Measurements from ENCODE around the gene AP2B1.
"Not testable (repeated sequence)": the region's sequence is repeated elsewhere in the genome, so short reads cannot be mapped to it uniquely, and the experiment has no call there.

AP2B1 gene

DNA sequence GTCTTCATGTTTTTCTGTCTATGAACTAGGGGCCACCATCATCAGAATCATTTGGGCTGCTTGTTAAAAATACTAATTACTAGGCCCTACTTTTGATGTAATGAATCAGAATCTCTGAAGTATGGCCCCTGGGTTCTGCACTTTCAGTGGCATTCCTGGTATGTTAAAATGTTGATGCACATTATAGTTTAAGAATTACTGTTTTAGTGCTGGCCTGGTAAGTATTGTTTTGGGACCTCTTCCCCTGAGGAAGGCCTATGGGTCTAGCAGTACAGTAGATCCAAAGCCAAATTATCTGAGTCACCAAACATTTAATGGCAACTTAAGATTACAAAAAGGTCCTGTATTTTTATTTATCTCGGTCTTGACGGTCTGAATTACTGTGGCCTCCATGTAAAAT is 58.8 kb downstream of the AP2B1 start:
- no peak for DNase-seq

DNA sequence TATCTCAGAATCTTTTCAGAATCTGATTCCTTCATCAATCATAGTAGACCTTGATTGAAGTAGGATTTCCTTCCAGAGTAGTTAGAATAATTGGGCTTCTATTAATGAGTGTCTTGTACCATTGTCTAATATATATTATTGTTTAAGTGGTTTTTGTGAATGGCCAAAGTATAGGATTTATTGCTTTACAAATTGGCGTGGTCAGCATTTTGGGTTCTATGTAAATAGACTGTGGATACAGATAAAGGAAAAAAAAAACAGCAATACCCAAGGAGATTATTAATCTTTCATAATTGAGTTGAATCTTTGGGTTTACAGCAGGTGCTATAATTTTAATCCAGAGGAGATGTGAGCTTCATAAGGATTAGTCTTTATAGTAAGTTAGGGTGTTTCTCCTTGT is 64.3 kb downstream of the AP2B1 start:
- DNase-seq = no peak

DNA sequence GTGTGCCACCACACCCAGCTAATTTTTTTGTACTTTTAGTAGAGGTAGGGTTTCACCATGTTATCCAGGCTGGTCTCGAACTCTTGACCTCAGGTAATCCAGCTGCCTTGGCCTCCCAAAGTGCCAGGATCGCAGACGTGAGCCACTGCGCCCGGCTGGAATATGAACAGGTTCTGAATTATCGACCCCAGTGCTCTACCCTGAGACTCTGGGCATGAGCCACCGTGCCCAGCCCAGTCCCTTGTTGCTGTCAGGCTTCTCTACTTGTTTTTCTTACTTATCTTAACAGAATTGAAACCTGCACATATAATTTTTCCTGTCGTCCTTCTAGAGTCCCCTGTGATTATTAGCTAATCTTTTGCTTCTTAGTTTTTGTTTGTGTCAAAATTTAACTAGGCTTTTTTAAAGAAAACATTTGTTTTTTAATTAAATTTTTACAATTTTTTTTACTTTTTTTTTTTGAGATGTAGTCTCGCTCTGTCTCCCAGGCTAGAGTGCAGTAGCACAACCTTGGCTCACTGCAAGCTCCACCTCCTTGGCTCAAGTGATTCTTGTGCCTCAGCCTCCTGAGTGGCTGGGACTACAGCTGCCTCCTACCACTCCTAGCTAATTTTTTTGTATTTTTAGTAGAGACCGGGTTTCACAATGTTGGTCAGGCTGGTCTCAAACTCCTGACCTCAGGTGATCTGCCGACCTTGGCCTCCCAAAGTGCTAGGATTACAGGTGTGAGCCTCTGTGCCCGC is 66.7 kb downstream of the AP2B1 start:
- DNase-seq = no peak

DNA sequence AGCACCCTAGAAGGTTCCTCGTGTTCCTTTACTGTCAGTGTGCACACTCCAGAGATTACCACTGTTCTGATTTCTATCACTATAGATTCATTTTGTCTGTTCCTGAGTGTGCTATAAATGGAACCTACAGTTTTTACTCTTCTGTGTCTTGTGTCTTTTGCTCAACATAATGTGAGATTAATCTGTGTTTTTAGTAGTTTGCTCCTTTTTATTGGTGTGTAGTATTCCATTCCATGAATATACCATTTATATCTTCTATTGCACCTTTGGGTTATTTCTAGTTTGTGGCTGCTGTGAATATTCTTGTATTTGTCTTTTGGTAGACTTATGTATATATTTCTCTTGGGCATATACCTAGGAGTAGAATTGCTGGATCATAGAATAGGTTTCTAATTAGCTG is 68.2 kb downstream of the AP2B1 start:
- DNase-seq = no peak

DNA sequence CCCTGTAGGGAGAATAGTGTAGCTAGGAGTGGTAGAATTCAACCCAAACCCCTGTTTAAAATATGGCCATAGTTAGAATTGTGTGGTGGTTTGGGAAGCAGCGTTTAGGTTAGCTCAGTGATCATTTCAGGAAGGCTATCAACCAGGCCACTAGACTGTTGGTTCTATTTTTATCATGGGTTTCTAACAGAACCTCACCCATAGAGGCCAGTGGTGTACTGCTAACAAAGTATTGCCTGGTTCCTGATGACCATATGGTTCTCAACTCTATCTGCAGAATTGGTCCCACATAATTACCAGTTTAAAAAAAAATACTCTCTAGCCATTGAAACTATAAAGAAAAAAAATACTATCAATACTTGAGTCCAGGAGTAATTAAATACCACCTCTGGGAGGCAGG is 73.8 kb downstream of the AP2B1 start:
- no peak for DNase-seq

DNA sequence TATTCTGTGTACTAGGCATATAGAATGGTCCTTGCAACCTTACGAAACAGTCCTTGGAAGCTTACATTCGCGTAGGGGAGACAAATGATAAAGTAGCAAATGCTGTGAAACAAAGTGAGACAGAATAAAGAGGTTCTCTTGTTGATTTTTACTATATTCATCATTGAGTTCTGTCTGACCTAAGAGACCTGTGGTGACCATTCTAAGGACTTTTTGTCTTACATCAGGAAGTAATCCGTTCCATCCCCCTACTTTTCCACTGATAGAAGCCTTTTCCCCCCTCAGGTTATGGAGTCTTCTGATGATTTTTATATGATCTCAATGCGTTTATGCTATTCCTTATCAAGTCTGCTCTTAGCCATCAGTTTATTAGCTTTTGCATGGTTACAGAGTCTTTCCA is 77.6 kb downstream of the AP2B1 start:
- DNase-seq = no peak

DNA sequence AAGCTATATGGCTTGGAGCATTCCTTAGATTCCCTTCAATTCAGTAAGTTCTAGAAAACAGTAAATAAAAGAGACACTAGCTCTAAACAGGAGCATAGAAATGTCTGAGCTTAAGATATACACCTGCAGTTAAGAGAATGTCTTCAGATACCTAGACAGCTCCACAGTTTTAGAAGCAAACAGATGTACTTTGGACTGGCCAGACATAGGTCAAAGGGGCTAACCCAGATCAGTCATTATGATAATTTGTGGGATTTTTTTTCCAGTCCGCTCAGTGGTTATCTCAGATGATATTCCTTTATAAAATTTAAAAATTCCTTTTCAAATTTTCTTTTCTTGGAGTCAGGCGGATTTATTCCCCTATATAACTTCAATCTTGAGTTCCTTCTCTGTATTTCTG is 78.5 kb downstream of the AP2B1 start:
- DNase-seq = no peak

DNA sequence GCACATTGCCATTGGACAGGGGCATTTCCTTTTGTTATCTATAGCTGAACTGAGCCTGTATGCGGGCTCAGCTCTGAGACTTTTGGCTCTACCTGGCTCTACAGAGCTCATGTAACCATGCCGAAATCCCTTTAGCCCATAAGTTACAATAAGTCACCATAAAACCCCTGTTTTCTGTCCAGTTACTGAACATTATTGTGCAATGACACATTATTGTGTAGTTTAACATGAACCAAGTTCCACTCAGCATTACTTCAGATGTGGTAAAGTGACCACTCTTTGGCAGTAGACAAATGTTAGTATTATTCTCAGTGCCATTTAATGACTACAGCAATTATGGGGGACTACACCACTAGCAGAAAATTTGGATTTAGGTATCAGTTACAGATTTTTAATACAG is 78.9 kb downstream of the AP2B1 start:
- DNase-seq = no peak

DNA sequence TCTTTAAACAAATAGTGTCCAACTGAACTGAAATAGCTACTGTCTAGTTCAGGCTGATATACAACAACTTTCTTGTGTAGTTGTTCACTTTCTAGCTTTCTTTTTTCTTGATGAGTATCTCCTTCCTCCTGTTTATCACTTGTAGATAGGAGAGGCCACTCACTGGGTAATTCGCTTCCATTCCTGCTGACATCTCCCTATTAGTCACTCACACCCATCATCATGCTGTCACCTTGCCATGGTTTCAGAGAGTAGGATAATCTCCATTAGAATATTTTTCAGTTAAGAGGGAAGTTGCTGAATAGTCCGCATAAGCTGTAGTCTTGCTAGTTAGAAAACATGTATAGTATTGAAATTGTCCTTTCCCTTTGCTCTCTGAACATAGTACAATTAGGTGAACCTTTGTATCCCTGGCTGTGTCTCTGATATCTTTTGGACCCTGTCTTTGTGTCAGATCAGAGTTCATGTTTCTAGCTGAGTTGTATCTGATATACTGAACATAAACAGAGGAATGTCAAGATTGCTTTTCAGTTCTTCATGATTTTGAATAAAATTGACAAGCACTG is 79.9 kb downstream of the AP2B1 start:
- no peak for DNase-seq

DNA sequence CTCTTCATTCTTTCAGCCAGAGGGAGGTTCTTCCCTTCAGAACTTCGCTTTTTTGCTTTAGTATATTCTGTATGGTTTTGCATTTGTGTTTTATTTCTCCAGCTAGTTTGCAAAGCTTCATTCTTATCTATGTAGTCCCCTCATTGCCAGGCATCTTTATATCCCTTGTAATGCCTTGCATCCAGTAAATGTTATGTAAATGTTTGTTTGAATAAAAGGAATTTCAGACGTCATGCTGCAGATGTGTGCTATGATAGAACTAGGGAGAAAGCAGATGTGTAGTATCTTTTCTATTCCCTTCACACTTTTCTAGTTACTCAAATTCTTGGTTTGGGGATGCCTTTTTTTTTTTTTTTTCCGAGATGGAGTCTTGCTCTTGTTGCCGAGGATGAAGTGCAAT is 81.7 kb downstream of the AP2B1 start:
- no peak for DNase-seq

DNA sequence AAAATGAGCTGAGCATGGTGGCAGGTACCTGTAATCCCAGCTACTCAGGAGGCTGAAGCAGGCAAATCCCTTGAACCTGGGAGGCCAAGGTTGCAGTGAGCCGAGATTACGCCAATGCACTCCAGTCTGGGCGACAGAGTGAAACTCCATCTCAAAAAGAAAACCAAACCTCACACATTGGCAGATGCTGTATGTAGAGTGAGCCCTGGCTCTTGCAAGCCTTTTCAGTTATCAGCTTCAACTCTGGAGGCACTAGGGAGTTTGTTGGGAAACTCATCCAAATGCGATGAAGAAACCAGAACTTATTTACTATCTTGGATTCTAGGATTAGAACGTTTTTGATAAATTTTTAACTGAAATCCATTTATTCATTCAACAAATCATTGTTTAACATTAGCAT is 87.4 kb downstream of the AP2B1 start:
- DNase-seq = no peak

DNA sequence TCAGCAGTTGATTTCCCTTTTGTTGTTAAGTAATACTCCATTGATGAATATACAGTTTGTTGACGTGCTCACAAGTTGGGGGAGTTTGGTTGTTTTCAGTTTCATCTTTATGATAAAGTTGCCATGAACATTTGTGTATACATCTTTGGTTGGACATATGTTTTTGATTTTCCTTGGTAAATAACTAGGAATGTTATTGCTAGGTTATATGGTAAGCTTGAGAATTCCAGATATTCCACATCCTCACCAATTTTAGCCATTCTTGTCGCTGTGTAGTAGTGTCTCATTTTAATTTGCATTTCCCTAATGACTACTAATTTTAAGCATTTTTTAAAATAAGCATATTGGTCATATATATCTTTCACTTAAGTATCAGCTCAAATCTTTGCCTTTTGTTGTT is 89.3 kb downstream of the AP2B1 start:
- DNase-seq = no peak

DNA sequence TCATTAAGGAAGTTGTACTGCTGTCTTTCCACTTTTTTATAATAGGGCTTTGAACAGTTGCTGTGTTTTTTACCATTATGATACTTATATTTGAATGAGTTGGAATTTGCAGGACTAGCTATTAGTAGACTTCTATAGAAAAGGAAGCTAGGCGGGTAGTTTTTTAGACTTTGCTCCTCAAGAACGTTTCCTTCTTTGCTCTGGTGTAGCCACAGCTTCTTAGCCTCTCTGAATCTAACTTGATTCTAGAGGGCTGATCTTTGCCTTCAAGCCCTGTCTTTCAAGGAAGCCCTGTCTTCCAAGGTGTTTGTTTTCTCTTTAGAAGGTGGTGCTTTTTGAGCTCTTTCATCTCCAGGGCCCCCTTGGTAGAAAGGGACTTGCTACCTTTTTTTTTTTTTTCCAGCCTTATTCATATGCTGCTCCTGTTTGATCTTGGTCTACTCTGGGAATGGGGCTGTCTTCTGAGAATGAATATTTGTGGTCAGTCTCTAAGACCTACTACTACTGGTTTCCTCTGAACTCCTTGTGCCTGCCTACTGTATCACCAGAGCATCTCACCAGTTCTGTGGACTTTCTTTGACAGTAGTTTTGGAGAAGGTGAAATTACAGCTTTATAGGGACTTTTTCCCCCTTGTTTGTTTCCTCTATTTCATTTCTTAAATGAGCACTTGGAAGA is 92.0 kb downstream of the AP2B1 start:
- no peak for DNase-seq

DNA sequence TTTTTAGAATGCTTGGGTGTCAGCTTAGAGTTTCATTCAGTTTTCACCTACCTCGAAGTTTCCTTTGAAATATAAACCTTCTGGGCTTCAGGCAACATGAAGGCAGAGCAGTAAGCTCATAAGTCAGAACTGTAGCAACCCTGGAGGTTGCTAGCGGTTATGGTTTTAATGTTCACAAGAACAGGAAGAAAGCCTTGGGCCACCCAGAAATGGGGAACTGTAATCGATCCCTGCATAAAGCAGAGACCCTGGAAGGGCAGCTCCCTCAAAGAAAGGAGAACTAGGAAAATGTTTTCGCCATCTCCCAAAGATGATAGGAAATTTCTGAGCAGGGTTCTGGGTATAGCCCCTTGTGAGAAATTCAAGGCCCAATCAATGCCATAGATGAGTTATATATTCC is 96.5 kb downstream of the AP2B1 start:
- DNase-seq = no peak

DNA sequence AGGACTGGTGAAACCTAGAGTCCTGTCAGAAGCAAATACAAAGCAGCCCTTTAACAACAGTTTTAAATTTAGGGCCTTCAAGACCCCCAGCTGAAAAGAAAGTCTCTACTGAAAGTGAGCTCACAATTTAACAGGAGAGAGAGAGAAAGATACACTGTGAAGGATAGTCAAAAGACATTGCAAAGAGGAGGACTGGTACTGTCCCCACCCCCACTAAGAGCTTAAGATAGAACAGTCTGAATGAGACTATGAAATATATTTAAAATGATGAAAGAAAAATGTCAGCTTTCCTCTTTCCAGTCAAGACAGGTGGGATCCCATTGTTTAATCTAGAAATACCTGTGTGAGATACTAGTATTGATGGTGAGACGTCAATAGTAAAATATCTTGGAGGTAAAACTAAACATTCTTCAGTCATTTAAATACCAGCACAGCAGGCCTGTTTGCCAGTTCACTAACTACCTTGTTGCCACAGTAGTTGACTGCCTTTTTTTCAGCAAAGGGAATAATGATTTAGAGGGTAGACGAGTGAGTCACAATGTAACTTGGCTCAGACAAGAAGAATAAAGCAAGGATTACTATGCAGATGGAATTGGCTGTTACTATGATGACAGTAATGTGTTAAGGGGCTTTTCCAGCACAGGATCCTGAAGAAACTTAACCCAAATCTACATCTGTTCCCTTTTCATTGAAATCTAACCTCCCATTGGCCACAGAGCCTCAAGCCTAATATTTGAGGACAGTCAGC is 97.1 kb downstream of the AP2B1 start:
- DNase-seq = no peak

DNA sequence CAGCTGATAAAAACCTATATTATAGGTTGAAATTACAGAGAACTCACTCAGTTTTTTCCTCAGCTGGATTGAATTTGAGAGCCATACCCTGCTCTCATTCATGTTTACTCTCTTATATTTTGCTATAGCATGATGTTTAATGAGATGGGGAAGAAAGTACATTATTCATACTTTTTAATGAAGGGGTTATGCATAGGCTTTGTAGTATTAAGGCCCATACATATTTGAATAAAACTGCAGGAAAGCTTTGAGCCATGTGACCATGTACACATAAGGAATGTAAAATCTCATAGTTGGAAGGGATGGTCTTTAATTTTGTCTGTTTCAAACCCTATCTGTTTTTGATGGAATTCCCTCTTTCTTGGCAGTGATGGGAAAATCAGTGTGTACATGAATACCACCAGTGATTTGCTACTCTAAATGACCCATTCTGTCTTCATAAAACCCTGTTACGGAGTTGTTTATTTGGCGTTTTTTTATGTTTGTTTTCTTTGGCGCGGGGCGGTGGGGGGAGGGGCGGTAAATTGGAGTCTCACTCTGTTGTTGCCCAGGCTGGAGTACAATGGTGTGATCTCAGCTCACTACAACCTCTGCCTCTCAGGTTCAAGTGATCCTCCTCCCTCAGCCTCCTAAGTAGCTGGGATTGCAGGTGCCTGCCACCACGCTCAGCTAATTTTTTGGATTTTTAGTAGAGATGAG is 105.5 kb downstream of the AP2B1 start:
- no peak for DNase-seq

DNA sequence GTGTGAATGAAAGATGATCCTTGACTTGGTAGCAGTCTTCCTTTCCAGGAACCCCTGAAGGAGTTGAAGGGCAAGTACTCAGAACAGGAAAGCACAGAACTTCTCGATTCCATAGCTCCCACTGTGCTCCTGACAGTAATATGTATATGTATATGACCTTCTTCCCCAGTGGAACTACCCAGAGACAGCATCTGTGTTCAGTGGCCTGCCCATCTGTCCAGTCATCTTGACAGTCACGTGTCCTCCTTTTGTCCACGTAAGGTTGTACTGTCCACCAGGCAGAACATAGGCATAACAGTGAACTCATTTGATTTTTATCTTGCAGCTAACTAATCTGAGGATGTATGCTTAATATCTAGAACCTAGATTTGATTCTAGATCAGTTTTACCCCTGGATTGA is 106.5 kb downstream of the AP2B1 start:
- DNase-seq = no peak

DNA sequence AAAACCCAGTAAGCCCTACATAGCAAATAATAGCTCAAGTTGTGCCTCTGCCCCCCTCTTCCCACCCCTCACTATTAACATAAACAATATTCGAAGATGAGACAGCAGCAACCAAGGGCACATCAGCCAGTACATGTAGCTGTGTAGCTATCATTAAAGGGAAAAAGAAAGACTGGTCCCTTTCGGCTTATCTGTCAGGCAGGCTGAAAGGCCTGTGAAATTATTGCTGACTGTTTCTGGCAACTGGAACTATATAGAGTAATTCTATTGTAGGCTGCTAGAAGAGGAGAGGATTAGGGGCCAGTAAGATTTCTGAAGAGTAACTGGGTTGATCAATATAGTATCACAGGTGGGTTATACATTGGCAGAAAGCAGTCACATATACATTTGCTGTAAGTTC is 107.8 kb downstream of the AP2B1 start:
- DNase-seq = no peak

DNA sequence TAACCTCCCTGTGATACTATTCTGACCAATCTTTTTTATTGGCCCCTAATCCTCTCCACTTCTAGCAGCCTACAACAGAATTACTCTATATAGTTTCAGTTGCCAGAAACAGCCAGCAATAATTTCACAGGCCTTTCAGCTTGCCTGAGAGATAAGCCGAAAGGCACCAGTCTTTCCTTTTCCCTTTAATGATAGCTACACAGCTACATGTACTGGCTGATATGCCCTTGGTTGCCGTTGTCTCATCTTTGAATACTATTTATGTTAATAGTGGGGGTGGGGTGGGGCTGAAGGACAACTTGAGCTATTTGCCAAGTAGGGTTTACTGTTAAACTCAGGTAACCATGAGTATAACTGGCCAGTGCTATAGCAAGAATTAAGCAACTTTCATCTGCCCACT is 108.5 kb downstream of the AP2B1 start:
- no peak for DNase-seq

DNA sequence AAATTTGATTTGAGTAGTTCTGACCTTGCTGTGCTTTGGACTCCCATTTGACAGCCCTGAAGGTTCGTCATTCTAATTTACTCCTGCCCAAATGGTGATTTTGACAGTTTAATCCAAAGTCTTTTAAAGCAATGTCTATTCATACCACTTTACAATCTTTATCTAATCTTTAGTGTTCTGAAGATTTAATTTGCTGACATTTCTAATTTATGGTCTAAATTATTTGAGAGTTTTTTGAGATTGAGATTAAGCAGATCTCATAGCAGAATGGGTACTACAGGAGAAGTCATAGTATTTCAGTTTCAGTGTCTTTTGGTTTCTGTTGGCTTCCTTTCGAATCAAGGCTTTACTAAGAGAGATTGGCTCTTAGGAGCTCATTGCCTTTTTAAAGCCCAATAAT is 111.7 kb downstream of the AP2B1 start:
- DNase-seq = no peak

DNA sequence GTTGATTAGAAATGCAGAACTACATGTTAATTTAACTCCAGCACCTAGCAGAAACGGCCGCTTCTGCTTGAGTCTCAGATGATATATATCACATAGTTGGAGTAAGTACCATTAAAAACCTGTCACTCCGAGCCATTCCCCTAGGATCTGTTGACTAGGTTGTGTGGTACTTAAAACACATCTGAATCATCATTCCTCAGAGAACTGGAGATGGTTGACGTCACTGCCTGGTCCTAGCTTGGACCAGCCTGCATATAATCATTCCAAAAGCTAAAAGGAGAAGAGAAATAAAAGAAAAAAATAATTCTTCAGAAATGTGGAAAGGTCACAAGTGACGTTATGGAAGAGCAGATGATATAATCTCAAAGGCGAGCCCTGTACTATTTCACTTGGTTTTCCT is 113.0 kb downstream of the AP2B1 start:
- no peak for DNase-seq

DNA sequence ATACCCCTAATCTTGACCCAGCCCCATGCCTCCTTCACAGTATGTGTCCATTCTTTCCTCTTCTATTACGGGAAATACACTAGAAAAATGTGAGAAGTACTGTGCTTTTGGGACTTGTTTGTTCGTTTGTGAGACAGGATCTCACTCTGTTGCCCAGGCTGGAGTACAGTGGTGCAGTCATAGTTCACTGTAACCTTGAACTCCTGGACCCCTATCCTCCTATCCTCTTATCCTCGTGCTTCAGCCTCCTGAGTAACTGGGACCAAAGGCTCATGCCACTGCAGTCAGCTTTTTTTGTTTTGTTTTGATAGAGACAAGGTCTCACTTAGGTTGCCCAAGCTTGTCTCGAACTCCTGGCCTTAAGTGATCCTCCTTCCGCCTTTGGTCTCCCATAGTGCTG is 114.4 kb downstream of the AP2B1 start:
- DNase-seq = no peak

DNA sequence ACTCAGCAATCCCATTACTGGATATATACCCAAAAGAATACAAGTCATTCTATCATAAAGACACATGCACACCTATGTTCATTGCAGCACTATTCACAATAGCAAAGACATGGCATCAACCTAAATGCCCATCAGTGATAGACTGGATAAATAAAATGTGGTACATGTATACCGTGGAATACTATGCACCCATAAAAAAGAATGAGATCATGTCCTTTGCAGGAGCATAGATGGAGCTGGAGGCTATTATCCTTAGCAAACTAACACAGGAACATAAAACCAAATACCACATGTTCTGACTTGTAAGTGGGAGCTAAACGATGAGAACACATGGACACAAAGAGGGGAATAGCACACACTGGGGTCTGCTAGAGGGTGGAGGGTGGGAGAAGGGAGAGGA is 116.2 kb downstream of the AP2B1 start:
- DNase-seq = not testable (repeated sequence)

All from cortex of kidney (tissue), 1 donor.